Suprapubic skin (tissue), 4 donors: ENCODE data around the gene ACBD6.

ENCODE experiments used
- POLR2A ChIP-seq, 2 donors: fragments of 450-650 bp; IDR thresholded peaks; one replicate each; pipeline ENCODE4 v1.6.1; 2017; ENCODE audit warnings: antibody characterized with exemption in 2 of 2, mild to moderate bottlenecking in 2 of 2, moderate library complexity in 2 of 2
- POLR2AphosphoS5 ChIP-seq, 3 donors: sonication (generic); formaldehyde crosslinking; IDR thresholded peaks; one replicate each; pipeline ENCODE4 v1.6.1; 2017; ENCODE audit warnings: antibody characterized with exemption in 3 of 3
- TF ChIP-seq, protein P1 (sequence below), 2 donors: fragments of 200-600 bp in 1 of 2; fragments of 450-650 bp in 1 of 2; sonication (generic) in 1 of 2; IDR thresholded peaks; one replicate each; pipeline ENCODE4 v1.5.1; 2016 to 2019; ENCODE audit warnings: antibody characterized with exemption in 2 of 2, mild to moderate bottlenecking in 1 of 2, moderate library complexity in 1 of 2

GRCh38 chr1:180238675-180239074 is 263.7 kb downstream of the ACBD6 start:
- TF ChIP-seq, protein P1, sequence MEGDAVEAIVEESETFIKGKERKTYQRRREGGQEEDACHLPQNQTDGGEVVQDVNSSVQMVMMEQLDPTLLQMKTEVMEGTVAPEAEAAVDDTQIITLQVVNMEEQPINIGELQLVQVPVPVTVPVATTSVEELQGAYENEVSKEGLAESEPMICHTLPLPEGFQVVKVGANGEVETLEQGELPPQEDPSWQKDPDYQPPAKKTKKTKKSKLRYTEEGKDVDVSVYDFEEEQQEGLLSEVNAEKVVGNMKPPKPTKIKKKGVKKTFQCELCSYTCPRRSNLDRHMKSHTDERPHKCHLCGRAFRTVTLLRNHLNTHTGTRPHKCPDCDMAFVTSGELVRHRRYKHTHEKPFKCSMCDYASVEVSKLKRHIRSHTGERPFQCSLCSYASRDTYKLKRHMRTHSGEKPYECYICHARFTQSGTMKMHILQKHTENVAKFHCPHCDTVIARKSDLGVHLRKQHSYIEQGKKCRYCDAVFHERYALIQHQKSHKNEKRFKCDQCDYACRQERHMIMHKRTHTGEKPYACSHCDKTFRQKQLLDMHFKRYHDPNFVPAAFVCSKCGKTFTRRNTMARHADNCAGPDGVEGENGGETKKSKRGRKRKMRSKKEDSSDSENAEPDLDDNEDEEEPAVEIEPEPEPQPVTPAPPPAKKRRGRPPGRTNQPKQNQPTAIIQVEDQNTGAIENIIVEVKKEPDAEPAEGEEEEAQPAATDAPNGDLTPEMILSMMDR (IDR thresholded peaks at IDR 0.05) = no peak
- TF ChIP-seq POLR2A (IDR thresholded peaks at IDR 0.05) (no peak), POLR2AphosphoS5 (IDR thresholded peaks at IDR 0.05) (no peak)
